ENCODE results near the gene THSD7A.

The THSD7A gene, protein sequence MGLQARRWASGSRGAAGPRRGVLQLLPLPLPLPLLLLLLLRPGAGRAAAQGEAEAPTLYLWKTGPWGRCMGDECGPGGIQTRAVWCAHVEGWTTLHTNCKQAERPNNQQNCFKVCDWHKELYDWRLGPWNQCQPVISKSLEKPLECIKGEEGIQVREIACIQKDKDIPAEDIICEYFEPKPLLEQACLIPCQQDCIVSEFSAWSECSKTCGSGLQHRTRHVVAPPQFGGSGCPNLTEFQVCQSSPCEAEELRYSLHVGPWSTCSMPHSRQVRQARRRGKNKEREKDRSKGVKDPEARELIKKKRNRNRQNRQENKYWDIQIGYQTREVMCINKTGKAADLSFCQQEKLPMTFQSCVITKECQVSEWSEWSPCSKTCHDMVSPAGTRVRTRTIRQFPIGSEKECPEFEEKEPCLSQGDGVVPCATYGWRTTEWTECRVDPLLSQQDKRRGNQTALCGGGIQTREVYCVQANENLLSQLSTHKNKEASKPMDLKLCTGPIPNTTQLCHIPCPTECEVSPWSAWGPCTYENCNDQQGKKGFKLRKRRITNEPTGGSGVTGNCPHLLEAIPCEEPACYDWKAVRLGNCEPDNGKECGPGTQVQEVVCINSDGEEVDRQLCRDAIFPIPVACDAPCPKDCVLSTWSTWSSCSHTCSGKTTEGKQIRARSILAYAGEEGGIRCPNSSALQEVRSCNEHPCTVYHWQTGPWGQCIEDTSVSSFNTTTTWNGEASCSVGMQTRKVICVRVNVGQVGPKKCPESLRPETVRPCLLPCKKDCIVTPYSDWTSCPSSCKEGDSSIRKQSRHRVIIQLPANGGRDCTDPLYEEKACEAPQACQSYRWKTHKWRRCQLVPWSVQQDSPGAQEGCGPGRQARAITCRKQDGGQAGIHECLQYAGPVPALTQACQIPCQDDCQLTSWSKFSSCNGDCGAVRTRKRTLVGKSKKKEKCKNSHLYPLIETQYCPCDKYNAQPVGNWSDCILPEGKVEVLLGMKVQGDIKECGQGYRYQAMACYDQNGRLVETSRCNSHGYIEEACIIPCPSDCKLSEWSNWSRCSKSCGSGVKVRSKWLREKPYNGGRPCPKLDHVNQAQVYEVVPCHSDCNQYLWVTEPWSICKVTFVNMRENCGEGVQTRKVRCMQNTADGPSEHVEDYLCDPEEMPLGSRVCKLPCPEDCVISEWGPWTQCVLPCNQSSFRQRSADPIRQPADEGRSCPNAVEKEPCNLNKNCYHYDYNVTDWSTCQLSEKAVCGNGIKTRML (N-terminal part only)

DNA sequence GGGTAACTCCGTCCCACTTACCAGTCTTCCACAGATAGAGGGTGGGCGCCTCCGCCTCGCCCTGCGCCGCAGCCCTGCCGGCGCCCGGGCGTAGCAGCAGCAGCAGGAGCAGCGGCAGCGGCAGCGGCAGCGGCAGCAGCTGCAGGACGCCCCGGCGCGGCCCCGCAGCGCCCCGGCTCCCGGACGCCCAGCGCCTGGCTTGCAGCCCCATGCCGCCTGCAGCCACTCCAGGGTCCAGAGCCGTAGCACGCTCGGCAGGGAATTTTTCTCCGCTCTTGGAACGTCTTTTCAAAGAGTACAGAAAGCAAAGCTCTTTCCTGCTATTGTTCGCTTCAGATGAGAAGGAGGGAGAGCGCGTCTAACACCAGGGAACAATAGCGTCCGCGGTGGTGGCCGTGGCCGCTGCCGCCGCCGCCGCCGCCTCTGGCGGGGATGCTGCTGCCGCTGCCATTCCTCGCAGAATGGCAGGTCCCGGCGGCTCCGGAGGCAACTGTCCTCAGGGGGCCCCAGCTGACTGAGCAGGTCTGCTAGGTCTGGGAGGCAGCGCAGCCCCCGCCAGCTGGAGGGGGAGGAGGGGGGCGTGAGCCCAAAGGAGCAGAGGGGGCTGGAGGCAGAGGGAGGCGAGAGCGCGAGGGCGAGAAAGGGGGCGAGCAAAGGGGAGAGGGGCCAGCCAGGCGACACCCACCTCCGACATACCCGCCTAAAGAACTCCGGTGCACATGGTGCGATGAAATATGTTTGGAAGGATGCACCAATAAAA lies at the start of gene THSD7A:
Gene THSD7A (minus strand): TSS at position 463 of the 760 bp plus-strand sequence. CDS start 252 bp downstream, at position 211.
- DNase-seq (ENCODE audit: extremely low read depth in 1 of 2, low read depth in 1 of 2): no peak

DNA sequence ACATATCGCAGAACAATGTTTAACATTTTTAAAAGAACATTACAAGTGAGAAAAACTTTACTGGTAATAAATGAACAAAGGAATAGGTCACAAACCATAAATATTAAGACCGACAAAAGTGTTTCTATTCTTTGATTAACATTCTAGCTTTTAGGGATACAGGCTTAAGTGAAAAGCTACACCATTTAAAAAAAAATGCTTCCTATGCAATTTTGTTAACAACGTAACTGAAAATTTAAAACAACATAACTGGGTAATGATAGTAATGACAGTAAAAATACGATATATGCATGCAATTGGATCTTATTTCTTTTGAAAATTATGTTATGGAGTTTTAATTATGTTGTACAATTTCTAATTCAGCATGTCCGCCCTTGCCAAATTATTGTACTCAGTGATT lies 49.7 kb upstream of the THSD7A start:
- no peak for DNase-seq (ENCODE audit: extremely low read depth in 1 of 2, low read depth in 1 of 2)

DNA sequence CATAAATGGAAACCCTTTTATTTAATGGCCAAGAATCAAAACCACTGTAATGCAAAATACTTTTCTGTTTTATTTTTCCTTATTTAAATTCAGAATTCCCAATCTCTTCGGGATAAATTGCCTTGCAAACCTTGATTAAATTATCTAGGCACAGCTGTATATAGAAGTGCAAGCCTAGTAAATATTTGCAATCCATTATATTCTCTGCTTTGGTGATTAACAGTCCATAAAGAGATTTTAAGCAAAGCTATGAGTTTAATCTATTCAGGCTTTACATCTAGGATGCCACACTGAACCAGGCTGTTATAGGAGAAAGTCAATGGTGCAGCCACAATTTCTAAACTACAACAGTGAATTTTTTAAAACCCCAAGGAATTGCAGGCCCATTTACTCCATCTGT lies 43.6 kb upstream of the THSD7A start:
- DNase-seq (ENCODE audit: extremely low read depth in 1 of 2, low read depth in 1 of 2): no peak

DNA sequence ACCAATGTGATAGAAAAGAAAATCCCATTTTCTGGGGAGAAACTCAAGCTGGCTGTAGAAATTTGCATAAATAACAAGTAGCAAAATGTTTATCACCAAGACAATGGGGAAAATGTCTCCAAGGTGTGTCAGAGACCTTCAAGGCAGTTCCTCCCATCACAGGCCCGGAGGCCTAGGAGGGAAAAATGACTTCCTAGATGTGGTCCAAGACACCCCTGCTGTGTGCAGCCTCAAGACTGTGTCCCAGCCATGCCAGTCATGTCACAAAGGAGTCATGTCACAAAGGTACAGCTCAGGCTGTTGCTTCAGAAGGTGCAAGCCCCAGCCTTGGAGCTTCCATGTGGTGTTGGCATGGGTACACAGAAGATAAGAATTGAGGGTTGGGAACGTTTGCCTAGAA lies 33.7 kb upstream of the THSD7A start:
- DNase-seq (ENCODE audit: extremely low read depth in 1 of 2, low read depth in 1 of 2): no peak

DNA sequence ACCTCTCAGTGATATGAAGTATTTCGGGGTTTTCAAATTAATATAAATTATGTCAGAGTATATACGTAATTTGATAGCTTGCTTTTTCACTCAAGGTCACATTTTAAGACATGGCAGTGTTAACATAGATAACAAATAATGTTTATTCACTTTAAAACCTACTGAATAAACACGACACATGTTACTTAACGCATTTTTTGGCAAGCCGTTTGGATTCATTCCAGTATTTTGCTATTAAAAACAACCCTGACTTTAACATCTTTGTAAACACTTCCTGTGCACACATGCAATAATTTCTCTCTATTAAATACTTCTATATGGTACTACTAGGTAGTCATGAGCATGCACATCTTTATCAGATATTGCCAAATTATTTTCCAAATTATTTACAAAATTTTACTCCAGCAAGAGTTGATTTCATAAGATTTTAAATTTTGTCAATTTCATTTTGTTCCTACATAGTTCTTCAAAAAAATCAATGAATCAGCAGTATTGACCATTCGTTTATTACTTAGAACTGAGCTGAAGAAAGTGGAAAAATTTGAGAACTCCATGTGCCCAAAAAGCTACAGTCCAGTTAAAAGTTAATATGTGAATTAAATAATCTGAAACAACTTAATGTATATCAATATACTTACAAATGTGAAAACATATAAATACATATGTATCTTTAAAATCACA lies 26.8 kb upstream of the THSD7A start:
- no peak for DNase-seq (ENCODE audit: extremely low read depth in 1 of 2, low read depth in 1 of 2)

DNA sequence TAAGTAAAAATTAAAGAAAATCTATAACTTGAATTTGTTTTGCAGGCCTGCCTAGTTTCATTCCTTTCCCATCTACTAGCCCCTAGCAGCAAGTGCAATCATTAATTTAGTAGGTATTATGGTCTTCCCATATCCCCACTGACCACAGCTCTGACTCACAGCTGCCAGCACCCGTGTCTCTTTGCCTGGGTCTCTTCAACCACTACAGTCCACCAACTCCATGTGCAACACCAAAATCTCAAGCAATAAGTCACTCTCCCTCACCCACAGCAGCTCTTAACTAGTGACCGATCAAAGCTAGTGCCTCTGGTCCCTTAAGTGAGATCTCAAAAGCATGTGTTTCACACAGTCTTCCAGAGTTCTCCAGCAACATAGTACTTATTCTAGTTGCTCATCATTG lies 26.0 kb upstream of the THSD7A start:
- no peak for DNase-seq (ENCODE audit: extremely low read depth in 1 of 2, low read depth in 1 of 2)

DNA sequence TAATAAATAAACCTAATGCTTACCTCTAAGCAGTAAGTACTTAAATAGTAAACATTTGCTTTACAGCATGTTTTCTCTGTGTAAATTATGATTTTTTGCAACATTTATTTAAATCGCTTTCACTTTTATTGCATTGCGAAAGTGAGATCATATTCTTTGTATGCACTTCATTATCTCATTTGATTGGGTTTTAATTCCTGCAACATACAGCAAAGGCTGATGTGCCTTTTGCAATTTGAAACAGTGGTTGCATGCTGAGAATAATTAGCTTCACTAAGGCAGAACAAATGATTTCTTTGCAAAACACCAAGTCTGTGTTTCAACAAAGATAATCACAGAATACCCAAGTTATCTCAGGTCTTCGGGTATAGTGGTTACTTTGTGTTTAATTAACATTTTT lies 16.3 kb upstream of the THSD7A start:
- DNase-seq (ENCODE audit: extremely low read depth in 1 of 2, low read depth in 1 of 2): no peak

DNA sequence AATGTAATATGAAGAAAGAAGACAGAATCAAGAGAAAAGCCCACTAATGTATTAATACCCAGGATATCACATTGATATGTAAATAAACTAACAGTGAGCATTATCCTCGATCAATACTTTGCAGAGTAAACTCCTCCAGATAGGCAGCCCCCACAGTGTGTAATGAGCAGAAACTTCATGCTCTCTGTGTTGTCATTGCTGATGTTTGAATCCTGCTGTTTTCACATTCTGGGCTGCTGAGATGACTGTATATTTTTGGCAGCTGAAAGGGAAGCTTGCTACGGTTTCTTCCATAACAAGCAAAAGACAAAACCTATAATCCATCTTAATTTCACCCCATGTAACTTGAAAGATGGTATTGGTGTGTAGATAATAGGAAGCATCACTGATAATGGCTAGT lies 15.3 kb upstream of the THSD7A start:
- DNase-seq (ENCODE audit: extremely low read depth in 1 of 2, low read depth in 1 of 2): no peak

DNA sequence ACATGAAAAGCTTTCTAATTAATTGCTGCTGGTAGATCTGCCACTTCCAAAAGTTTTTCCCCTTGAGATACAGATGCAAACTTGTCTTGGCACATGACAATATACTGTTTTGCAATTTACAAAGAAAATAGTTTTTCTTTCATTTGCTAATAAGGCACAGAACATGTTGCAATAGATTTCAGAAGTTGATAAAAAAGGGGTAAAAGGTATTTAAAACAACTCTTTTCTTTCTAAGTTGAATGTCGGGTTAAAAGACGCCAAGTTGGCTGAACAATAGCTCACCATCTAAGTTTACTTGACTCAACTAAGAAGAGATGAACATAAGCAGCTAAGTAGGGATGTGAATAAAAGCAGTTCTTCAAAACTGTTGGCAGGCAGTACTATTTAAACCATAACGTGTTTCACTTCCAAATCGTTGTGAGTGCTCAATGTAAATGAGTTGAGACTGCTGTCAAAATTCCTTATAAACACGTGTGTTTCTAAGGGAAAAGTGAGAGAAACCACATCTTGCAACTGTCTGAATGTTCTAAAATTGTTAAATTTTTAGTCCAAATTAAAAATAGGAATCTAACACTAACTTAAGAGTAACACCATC lies 14.5 kb upstream of the THSD7A start:
- DNase-seq (ENCODE audit: extremely low read depth in 1 of 2, low read depth in 1 of 2): no peak

DNA sequence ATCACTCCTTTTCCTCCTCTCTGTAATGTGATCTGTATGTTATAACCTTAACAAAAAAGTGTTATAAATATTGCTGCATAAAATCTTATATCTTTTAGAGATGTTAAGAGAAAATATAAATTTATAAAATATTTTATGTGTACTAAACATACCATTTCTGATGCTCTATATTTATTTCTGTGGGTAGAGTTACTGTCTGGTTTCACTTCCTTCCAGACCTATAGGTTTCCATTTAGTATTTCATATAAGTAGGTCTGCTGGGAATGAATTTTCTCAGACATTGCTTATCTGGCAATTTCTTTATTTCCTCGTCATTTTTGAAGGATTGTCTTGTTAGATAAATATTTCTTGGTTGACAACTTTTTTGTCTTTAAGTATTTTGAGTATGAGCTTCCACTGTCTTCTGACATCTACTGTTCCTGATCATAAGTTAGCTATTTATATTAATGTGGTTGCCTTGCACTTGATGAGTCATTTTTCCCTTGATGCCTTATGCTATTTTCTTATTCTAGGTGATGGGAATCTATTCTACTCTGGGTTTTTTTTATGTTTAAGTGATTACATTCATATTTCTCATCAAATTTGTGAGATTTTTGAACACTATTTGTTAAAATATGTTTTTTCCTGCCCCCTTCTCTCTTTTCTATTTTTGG lies 11.2 kb upstream of the THSD7A start:
- DNase-seq (ENCODE audit: extremely low read depth in 1 of 2, low read depth in 1 of 2): no peak

DNA sequence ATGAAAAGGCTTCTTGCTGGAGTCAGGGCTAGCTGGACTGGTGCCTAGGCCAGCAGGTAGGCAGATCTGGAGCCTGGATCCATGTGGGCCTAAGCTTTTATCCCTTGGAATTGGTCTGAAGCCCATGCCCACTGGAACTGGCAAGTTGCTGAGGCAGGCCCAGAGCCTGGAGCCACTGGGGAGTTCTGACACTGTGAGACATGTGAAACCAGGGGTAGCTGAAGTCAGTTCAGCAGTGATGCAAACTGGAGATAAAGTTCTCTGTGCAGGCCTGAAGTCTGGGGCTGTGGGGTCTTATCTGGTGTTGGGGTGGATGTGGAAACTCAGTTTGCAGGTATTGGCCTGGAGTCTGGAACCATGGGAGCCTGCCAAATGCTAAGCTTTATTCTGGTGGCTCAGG lies 9.7 kb upstream of the THSD7A start:
- DNase-seq (ENCODE audit: extremely low read depth in 1 of 2, low read depth in 1 of 2): no peak

DNA sequence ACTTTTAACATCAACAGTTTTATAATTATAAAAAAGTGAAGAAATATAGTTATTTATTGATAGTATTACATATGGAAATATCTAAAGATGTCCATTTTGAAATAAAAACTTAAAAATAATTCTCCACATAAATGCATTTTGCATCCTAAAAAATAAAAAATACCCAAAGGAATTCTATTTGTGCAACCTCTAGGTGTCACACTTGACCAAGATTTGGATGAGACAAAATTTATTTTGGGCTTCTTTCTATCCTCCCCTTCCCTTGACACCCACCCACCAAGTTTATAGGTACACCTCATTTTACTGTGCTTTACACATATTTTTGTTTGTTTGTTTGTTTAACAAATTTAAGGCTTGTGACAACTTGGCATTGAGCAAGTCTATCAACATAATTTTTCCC lies 3.3 kb upstream of the THSD7A start:
- no peak for DNase-seq (ENCODE audit: extremely low read depth in 1 of 2, low read depth in 1 of 2)

DNA sequence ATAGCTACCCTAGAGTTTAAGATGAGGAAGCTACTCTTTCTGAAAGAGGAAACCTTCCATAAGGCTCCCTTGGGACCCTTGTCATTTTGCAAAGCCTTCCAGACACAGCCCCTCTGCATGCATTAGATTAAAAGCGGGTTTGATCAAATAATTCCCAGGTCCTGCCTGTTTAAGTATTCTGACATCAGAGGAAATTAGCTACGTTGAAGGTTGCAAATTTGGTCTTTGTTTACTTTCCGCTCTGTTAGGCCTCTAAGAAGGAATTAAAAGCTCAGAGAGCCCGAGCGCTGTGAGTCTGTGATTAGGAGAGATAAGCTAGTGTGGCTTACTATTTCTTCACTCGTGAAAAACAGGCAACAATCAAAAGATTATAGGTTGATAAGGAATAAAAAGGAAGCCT lies 1.4 kb upstream of the THSD7A start:
- no peak for DNase-seq (ENCODE audit: extremely low read depth in 1 of 2, low read depth in 1 of 2)

DNA sequence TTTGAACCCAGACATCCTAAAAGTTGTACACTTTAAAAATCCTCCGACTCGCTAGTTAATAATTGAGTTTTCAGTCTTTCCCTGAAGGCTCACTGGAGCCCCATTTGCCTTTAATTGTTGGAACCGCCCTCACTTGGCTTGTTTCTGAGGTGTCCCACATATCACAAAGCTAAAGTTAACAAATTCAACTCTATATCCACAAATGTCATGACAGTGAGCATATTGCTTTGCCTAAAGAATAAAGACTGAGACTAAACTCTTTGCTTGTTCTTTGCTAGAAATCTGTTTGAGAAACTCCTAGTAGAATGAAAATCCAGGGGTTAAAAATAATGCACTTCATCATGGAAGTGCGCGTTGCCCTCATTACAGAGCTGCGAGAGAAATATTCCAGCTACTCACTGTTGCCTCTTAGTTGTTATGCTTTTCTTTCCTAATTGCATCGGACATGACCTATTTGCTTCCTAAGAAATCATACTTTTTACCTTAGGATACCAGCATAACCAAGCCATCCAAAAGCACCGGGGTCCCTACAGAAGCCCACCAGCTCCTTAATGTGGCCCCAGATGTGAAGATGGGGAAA lies 752 bp downstream of the THSD7A start:
- no peak for DNase-seq (ENCODE audit: extremely low read depth in 1 of 2, low read depth in 1 of 2)

DNA sequence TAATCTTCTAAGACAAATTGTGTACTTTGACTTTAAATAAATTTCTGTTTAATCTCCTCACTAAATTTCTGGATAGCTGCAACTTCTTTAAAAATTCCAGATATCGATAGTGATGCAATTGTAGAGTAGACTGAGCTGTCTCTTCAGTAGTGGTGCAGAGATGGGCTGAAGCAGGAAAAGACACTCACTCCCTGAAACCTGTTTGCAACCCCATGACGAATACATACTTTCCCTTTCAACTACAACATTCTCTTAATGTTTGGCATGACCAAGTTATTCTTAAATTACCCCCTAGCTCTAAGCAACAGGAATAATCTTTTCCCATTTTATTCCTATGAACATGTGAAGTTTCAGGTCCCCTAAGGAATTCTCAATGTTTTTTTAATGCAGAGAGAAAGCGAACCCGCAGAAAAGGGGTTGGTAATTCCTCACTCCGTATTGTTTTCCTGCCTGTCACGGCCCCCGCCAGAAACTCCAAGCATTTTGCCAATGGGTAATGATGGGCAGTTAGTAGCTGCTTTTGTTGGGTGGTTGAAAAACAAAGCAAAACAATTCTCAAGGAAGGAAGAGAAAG lies 1.3 kb downstream of the THSD7A start:
- DNase-seq (ENCODE audit: extremely low read depth in 1 of 2, low read depth in 1 of 2): no peak

DNA sequence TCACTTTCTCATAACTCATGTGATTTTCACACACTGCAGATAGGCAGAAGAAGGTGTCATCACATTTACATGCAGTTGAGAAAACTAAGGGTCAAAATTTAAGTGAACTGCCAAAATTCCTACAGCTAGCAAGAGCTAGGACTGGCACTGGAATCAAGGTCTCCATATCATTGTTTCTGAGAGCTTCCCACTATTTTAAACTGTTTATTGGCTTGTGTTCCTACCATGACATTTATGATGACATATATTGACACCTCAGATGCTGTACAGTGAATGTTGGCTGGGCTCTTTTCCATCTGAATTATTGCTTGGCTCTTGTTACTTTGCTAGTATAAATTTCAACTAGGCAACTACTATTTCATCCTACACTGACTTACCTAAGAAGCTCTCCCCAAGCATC lies 2.0 kb downstream of the THSD7A start:
- no peak for DNase-seq (ENCODE audit: extremely low read depth in 1 of 2, low read depth in 1 of 2)

DNA sequence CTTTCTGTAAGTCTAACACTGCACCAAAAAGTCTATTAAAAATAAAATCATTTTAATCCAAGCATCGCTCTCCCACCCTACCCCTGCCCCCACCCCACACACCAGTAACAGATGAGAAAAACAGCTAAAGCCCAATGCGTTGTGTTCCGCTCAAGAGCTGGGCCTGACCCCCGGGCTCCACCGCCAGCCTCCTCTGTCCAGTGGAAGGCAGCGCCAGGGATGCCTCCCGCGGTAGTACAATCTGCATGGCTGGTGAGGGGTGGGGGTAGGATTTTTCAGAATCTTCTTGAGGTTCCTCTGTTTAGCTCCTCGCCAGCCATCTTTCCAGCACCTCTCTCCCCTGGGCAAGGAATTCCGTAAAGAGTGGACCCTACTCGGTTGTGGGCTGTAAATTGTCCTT lies 12.1 kb downstream of the THSD7A start:
- DNase-seq (ENCODE audit: extremely low read depth in 1 of 2, low read depth in 1 of 2): no peak

DNA sequence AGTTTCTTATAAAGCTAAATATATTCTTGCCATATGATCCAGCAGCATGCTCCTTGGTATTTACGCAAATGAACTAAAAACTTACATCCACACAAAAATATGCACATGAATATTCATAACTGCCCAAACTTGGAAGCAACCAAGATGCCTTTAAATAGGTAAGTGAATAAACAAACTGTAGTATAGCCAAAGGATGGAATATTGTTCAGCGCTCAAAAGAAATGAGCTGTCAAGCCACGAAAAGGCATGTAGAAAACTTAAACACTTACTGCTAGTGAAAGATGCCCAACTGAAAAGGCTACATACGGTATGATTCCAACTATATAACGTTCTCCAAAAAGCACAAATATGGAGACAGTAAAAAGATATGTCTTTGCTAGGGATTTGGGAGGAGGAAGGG lies 12.7 kb downstream of the THSD7A start:
- no peak for DNase-seq (ENCODE audit: extremely low read depth in 1 of 2, low read depth in 1 of 2)
